HCT116 (cell line): ENCODE measurements around the gene OCA2. TPM values are rescaled to one million over a fixed set of nuclear protein-coding genes. Genes with fewer than 3 reads are reported as not detected.

Experiments
- ATAC-seq: fragments of 200-7000 bp; cut with Tn5 transposase; 2 replicates; pipeline ENCODE4 v1.9.1; 2020; ENCODE audit warnings: mild to moderate bottlenecking, moderate library complexity
- BruUV-seq: library from RNA; stranded (reverse); fragments of 400-500 nt; replicated peaks from 2 replicates; lab custom pipeline; 2021; lab: Mats Ljungman, UMichigan
- CTCF ChIA-PET: fragments of 300-600 bp; sonication (Branson Sonifier 250); formaldehyde crosslinking; loops from one replicate; lab custom pipeline; 2021; ENCODE audit warnings: antibody characterized with exemption; lab: Charles Lee
- POLR2A ChIA-PET: fragments of 300-600, 350-600 bp; sonication (Branson Sonifier 250); formaldehyde crosslinking; loops from one replicate; lab custom pipeline; 2021; ENCODE audit warnings: antibody characterized with exemption; lab: Charles Lee
- RAD21 ChIA-PET, 2 experiments: fragments of 300-600 bp; sonication (Branson Sonifier 250); formaldehyde crosslinking; loops; one replicate each; lab custom pipeline; 2023; ENCODE audit warnings: low total read pairs in 2 of 2; ENCODE audit not compliant: uncharacterized antibody in 2 of 2, unreplicated experiment in 2 of 2, low non-redundant PET in 1 of 2; lab: Charles Lee
- DNase-seq: peaks from one replicate; pipeline ENCODE4 v3.0.0-alpha.2; 2010; ENCODE audit warnings: low read depth, low spot score
- H2AFZ ChIP-seq: fragments of 200-600 bp; shearing (Covaris generic), sonication (generic); 2 replicates; pipeline ENCODE4 v1.6.1; 2017; ENCODE audit warnings: low read depth, mixed run types, mixed read lengths, antibody characterized with exemption, low read length; ENCODE audit not compliant: poor library complexity, severe bottlenecking
- H3K27ac ChIP-seq: 2 replicates; pipeline ENCODE4 v1.5.1; 2012; ENCODE audit warnings: low read depth, low read length
- H3K27me3 ChIP-seq: fragments of 200-600 bp; sonication (generic); 2 replicates; pipeline ENCODE4 v1.6.1; 2016; ENCODE audit warnings: mixed run types, low read length, mixed read lengths; ENCODE audit not compliant: insufficient read depth
- H3K36me3 ChIP-seq, 2 experiments: fragments of 200-500 bp in 1 of 2; fragments of 200-600 bp in 1 of 2; sonication (Bioruptor generic) in 1 of 2; sonication (generic) in 1 of 2; 2 replicates each; pipeline versions ENCODE4 v1.5.1 to v1.6.1; 2014 to 2016; ENCODE audit warnings: low read length in 2 of 2, inconsistent platforms in 1 of 2, mixed read lengths in 1 of 2, mixed run types in 1 of 2; ENCODE audit not compliant: insufficient read depth in 2 of 2, control insufficient read depth in 1 of 2
- H3K4me1 ChIP-seq, 2 experiments: fragments of 200-600 bp in 1 of 2; sonication (generic) in 1 of 2; 2 replicates each; pipeline versions ENCODE4 v1.5.1 to v1.6.1; 2012 to 2017; ENCODE audit warnings: low read length in 2 of 2, inconsistent platforms in 1 of 2, mild to moderate bottlenecking in 1 of 2, mixed read lengths in 1 of 2, mixed run types in 1 of 2, moderate library complexity in 1 of 2; ENCODE audit not compliant: insufficient read depth in 2 of 2, control insufficient read depth in 1 of 2
- H3K4me2 ChIP-seq: fragments of 200-600 bp; sonication (generic); 2 replicates; pipeline ENCODE4 v1.6.1; 2017; ENCODE audit warnings: mixed run types, low read length, mixed read lengths
- H3K4me3 ChIP-seq, 2 experiments: fragments of 200-600 bp in 1 of 2; sonication (generic) in 1 of 2; replicated peaks in 1 of 2; 2 replicates each; pipeline ENCODE4 v1.5.1; 2011 to 2016; ENCODE audit warnings: low read length in 2 of 2, control low read depth in 1 of 2, low read depth in 1 of 2, mild to moderate bottlenecking in 1 of 2, mixed read lengths in 1 of 2, mixed run types in 1 of 2
- H3K79me2 ChIP-seq: fragments of 200-600 bp; sonication (generic); 2 replicates; pipeline ENCODE4 v1.6.1; 2017; ENCODE audit warnings: mild to moderate bottlenecking, mixed run types, low read length, moderate library complexity, mixed read lengths; ENCODE audit not compliant: insufficient read depth
- H3K9ac ChIP-seq: fragments of 200-600 bp; sonication (generic); 2 replicates; pipeline ENCODE4 v1.6.1; 2016; ENCODE audit warnings: low read length, mixed read lengths
- H3K9me2 ChIP-seq: fragments of 200-600 bp; sonication (generic), shearing (Covaris generic); 2 replicates; pipeline ENCODE4 v1.6.1; 2017; ENCODE audit warnings: mixed run types, mild to moderate bottlenecking, moderate library complexity; ENCODE audit not compliant: insufficient read depth
- H3K9me3 ChIP-seq, 2 experiments: fragments of 200-500 bp in 1 of 2; fragments of 200-600 bp in 1 of 2; sonication (Bioruptor generic) in 1 of 2; sonication (generic) in 1 of 2; 2 replicates each; pipeline ENCODE4 v1.6.1; 2014 to 2017; ENCODE audit warnings: low read length in 2 of 2, mixed read lengths in 2 of 2, inconsistent platforms in 1 of 2, low read depth in 1 of 2, mild to moderate bottlenecking in 1 of 2, mixed run types in 1 of 2, moderate library complexity in 1 of 2; ENCODE audit not compliant: control insufficient read depth in 1 of 2, insufficient read depth in 1 of 2
- H4K20me1 ChIP-seq: fragments of 200-600 bp; sonication (generic), shearing (Covaris generic); 2 replicates; pipeline ENCODE4 v1.6.1; 2017; ENCODE audit warnings: mixed run types, mild to moderate bottlenecking, moderate library complexity; ENCODE audit not compliant: insufficient read depth
- CBX3 ChIP-seq: IDR thresholded peaks from 2 replicates; pipeline ENCODE4 v1.6.1; 2012; ENCODE audit warnings: low read depth
- CEBPB ChIP-seq: IDR thresholded peaks from 2 replicates; pipeline ENCODE4 v1.6.1; 2012; ENCODE audit warnings: low read depth
- EGR1 ChIP-seq: IDR thresholded peaks from 2 replicates; pipeline ENCODE4 v1.6.1; 2012; ENCODE audit warnings: low read depth
- JUND ChIP-seq: IDR thresholded peaks from 2 replicates; pipeline ENCODE4 v1.6.1; 2012
- POLR2AphosphoS5 ChIP-seq: IDR thresholded peaks from 2 replicates; pipeline ENCODE4 v1.6.1; 2011; ENCODE audit warnings: mild to moderate bottlenecking, low read depth, low read length, moderate library complexity
- RAD21 ChIP-seq: IDR thresholded peaks from 2 replicates; pipeline ENCODE4 v1.6.1; 2012; ENCODE audit warnings: low read depth, mild to moderate bottlenecking
- SIN3A ChIP-seq: IDR thresholded peaks from 2 replicates; pipeline ENCODE4 v1.6.1; 2012; ENCODE audit warnings: low read depth
- SP1 ChIP-seq: IDR thresholded peaks from 2 replicates; pipeline ENCODE4 v1.6.1; 2012; ENCODE audit warnings: low read depth
- SRF ChIP-seq: IDR thresholded peaks from 2 replicates; pipeline ENCODE4 v1.6.1; 2012; ENCODE audit warnings: low read depth
- TCF7L2 ChIP-seq: IDR thresholded peaks from 2 replicates; pipeline ENCODE4 v1.7.0; 2011; ENCODE audit warnings: borderline replicate concordance, inconsistent platforms; ENCODE audit not compliant: insufficient read depth, insufficient read length; ENCODE audit errors: extremely low read depth
- YY1 ChIP-seq: IDR thresholded peaks from 2 replicates; pipeline ENCODE4 v1.6.1; 2011; ENCODE audit warnings: low read length, low read depth, moderate library complexity, mild to moderate bottlenecking; ENCODE audit not compliant: insufficient replicate concordance; ENCODE audit errors: extremely low read depth
- ZBTB33 ChIP-seq: IDR thresholded peaks from 2 replicates; pipeline ENCODE4 v1.6.1; 2011; ENCODE audit warnings: mild to moderate bottlenecking, low read length, moderate library complexity; ENCODE audit not compliant: insufficient replicate concordance; ENCODE audit errors: extremely low read depth
- ZFX ChIP-seq: fragments of 450-650 bp; IDR thresholded peaks from 2 replicates; pipeline ENCODE4 v1.6.1; 2017
- ZNF274 ChIP-seq: fragments of 200-500 bp; sonication (Bioruptor generic); IDR thresholded peaks from 2 replicates; pipeline ENCODE4 v1.6.1; 2014; ENCODE audit warnings: mild to moderate bottlenecking, low read depth, low read length, inconsistent platforms
- intact Hi-C: fragments of 100-400 bp; cut with micrococcal nuclease; formaldehyde crosslinking; loops from 2 replicates; pipeline ENCODE4 v1.10.0; 2022
- total RNA-seq: library from RNA; stranded (reverse); gene quantifications from one replicate; pipeline ENCODE4 v1.2.1, GENCODE V29; 2021; ENCODE audit not compliant: unreplicated experiment
- TF ChIP-seq, protein P1 (sequence below): IDR thresholded peaks from 2 replicates; pipeline ENCODE4 v1.6.1; 2012
- TF ChIP-seq, protein P2 (sequence below): IDR thresholded peaks from 2 replicates; pipeline ENCODE4 v1.6.1; 2012; ENCODE audit warnings: low read depth

Gene OCA2
- total RNA-seq, 1 experiment from 2014 or later, result not detected

DNA sequence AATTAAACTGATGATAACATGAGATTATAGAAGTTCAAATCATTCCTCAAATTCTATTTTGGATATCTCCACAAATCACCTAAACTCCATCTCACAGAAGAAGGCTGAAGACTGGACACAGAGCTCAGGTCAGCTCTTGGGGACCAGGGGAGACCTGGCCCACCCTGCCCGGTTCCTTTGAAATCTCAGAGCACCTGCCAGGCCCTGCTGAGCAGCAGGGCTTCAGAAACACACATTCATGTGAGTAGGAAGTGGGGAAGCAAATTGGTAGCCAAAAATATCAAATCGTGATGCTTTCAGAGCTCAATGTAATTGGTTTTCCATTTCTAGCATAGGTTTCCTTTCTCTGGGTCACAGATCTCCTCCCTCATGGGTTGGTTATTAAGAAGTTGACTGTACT, 76.2 kb downstream of the OCA2 start:
- intact Hi-C loops, result no loop called here
- Histone ChIP-seq H3K4me1 (no peaks in the 10 kb centered on the region), H3K79me2 (no peaks in the 10 kb centered on the region), H3K9me3 (no peaks in the 10 kb centered on the region), H3K36me3 (no peaks in the 10 kb centered on the region), H4K20me1 (no peaks in the 10 kb centered on the region), H3K4me2 (no peak overlapping the region), H2AFZ (no peak overlapping the region), H3K9ac (no peak overlapping the region), H3K27me3 (no peaks in the 10 kb centered on the region), H3K27ac (no peak overlapping the region), H3K9me2 (no peaks in the 10 kb centered on the region), H3K4me3 (no peak overlapping the region)
- no peak for ATAC-seq
- no TSS peak for BruUV-seq
- RAD21 ChIA-PET, result no interaction called here
- POLR2A ChIA-PET, result no interaction called here
- TF ChIP-seq CBX3, result no peak
- no peak for DNase-seq
- CTCF ChIA-PET, result interaction anchor here (1.0 kb wide), 1 partner anchor 103 kb away, joined by 3 read pairs; no protein-coding TSS in a partner anchor

GRCh38 chr15:28022181-28022580, 76.9 kb downstream of the OCA2 start:
- no peak overlapping the region for H3K4me3 ChIP-seq
- no peak overlapping the region for H3K4me2 ChIP-seq
- ChIA-PET POLR2A (no interaction called here), CTCF (interaction anchor here (0.6 to 1.0 kb wide), 4 partner anchors 26 to 1133 kb away, joined by 3 read pairs; no protein-coding TSS in a partner anchor), RAD21 (no interaction called here)
- DNase-seq (no peak), ATAC-seq (no peak)
- H3K27ac ChIP-seq, result no peak overlapping the region
- H3K9me2 ChIP-seq, result no peaks in the 10 kb centered on the region
- H3K4me1 ChIP-seq, result no peaks in the 10 kb centered on the region
- intact Hi-C loops, result no loop called here
- no peaks in the 10 kb centered on the region for H3K27me3 ChIP-seq
- no peaks in the 10 kb centered on the region for H3K79me2 ChIP-seq
- H2AFZ ChIP-seq, result no peak overlapping the region
- no TSS peak for BruUV-seq
- TF ChIP-seq RAD21 (no peak), CEBPB (no peak), SP1 (no peak), EGR1 (no peak), ZFX (no peak), ZNF274 (no peak), ZBTB33 (no peak), POLR2AphosphoS5 (no peak), YY1 (no peak), TCF7L2 (no peak), JUND (no peak), SIN3A (no peak), SRF (no peak)
- TF ChIP-seq, protein P1, sequence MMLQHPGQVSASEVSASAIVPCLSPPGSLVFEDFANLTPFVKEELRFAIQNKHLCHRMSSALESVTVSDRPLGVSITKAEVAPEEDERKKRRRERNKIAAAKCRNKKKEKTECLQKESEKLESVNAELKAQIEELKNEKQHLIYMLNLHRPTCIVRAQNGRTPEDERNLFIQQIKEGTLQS, result no peak
- TF ChIP-seq, protein P2, sequence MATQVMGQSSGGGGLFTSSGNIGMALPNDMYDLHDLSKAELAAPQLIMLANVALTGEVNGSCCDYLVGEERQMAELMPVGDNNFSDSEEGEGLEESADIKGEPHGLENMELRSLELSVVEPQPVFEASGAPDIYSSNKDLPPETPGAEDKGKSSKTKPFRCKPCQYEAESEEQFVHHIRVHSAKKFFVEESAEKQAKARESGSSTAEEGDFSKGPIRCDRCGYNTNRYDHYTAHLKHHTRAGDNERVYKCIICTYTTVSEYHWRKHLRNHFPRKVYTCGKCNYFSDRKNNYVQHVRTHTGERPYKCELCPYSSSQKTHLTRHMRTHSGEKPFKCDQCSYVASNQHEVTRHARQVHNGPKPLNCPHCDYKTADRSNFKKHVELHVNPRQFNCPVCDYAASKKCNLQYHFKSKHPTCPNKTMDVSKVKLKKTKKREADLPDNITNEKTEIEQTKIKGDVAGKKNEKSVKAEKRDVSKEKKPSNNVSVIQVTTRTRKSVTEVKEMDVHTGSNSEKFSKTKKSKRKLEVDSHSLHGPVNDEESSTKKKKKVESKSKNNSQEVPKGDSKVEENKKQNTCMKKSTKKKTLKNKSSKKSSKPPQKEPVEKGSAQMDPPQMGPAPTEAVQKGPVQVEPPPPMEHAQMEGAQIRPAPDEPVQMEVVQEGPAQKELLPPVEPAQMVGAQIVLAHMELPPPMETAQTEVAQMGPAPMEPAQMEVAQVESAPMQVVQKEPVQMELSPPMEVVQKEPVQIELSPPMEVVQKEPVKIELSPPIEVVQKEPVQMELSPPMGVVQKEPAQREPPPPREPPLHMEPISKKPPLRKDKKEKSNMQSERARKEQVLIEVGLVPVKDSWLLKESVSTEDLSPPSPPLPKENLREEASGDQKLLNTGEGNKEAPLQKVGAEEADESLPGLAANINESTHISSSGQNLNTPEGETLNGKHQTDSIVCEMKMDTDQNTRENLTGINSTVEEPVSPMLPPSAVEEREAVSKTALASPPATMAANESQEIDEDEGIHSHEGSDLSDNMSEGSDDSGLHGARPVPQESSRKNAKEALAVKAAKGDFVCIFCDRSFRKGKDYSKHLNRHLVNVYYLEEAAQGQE, result no peak
- H3K9ac ChIP-seq, result no peak overlapping the region
- no peaks in the 10 kb centered on the region for H3K36me3 ChIP-seq
- no peaks in the 10 kb centered on the region for H3K9me3 ChIP-seq
- H4K20me1 ChIP-seq, result no peaks in the 10 kb centered on the region
